Hepatocyte (in vitro differentiated cells): ENCODE data around the gene DGKI.

ENCODE experiments used
- EZH2 ChIP-seq: fragments of 200-600 bp; sonication (generic); IDR thresholded peaks from 2 replicates; pipeline ENCODE4 v1.6.1; 2016; ENCODE audit warnings: antibody characterized with exemption, mild to moderate bottlenecking, borderline replicate concordance
- EZH2phosphoT487 ChIP-seq: fragments of 200-600 bp; sonication (generic); IDR thresholded peaks from one replicate; pipeline ENCODE4 v1.6.1; 2018; ENCODE audit warnings: antibody characterized with exemption, mild to moderate bottlenecking, low read depth, moderate library complexity; ENCODE audit not compliant: unreplicated experiment, severe bottlenecking
- TF ChIP-seq, protein P1 (sequence below): fragments of 200-600 bp; sonication (generic); IDR thresholded peaks from 2 replicates; pipeline ENCODE4 v1.5.1; 2016; ENCODE audit warnings: antibody characterized with exemption, mild to moderate bottlenecking; ENCODE audit not compliant: poor library complexity

DNA sequence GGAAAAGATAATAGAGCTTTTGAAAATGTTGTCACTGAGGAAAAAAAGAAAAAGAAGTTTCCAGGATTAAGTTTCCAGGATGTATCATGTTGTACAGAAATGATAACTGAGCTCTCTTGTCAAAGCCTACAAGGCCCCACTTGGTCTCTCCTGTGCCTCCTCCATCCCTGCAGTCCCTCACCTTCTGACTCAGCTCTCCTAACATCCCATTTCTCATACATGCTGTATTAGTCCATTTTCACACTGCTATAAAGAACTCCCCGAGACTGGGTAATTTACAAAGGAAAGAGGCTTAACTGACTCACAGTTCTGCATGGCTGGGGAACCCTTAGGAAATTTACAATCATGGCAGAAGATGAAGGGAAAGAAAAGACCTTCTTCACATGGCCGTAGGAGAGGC, 3.8 kb upstream of the DGKI start:
- no peak for TF ChIP-seq EZH2phosphoT487
- TF ChIP-seq, protein P1, sequence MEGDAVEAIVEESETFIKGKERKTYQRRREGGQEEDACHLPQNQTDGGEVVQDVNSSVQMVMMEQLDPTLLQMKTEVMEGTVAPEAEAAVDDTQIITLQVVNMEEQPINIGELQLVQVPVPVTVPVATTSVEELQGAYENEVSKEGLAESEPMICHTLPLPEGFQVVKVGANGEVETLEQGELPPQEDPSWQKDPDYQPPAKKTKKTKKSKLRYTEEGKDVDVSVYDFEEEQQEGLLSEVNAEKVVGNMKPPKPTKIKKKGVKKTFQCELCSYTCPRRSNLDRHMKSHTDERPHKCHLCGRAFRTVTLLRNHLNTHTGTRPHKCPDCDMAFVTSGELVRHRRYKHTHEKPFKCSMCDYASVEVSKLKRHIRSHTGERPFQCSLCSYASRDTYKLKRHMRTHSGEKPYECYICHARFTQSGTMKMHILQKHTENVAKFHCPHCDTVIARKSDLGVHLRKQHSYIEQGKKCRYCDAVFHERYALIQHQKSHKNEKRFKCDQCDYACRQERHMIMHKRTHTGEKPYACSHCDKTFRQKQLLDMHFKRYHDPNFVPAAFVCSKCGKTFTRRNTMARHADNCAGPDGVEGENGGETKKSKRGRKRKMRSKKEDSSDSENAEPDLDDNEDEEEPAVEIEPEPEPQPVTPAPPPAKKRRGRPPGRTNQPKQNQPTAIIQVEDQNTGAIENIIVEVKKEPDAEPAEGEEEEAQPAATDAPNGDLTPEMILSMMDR, result no peak
- no peak for TF ChIP-seq EZH2
